ENCODE measurements around the gene NOL11.
"Not testable (repeated sequence)": the region's sequence is repeated elsewhere in the genome, so short reads cannot be mapped to it uniquely, and the experiment has no call there.

NOL11 gene

GRCh38 chr17:67711916-67712315, 5.8 kb upstream of the NOL11 start:
- no peak for DNase-seq (ENCODE audit: low read depth)

- DNase-seq (ENCODE audit: low read depth): no peak
Observed at GRCh38 chr17:67712375-67712774, 5.4 kb upstream of the NOL11 start.

- no peak for DNase-seq (ENCODE audit: low read depth)
Observed at GRCh38 chr17:67713169-67713568, 4.6 kb upstream of the NOL11 start.

GRCh38 chr17:67716405-67716798, 1.3 kb upstream of the NOL11 start:
- DNase-seq (ENCODE audit: low read depth): no peak

GRCh38 chr17:67717192-67717623, 528 bp upstream of the NOL11 start:
- DNase-seq (ENCODE audit: low read depth): no peak

GRCh38 chr17:67718325-67718941, 697 bp downstream of the NOL11 start:
- DNase-seq (ENCODE audit: low read depth): peak; percentile 44

GRCh38 chr17:67725373-67725791, 7.6 kb downstream of the NOL11 start:
- DNase-seq (ENCODE audit: low read depth): no peak

- DNase-seq (ENCODE audit: low read depth): no peak
Observed at GRCh38 chr17:67725807-67726206, 8.1 kb downstream of the NOL11 start.

GRCh38 chr17:67727152-67728039, 9.7 kb downstream of the NOL11 start:
- not testable (repeated sequence) for DNase-seq (ENCODE audit: low read depth)

- DNase-seq (ENCODE audit: low read depth): no peak
Observed at GRCh38 chr17:67729903-67730302, 12.2 kb downstream of the NOL11 start.

- DNase-seq (ENCODE audit: low read depth): no peak
Observed at GRCh38 chr17:67730731-67731130, 13.0 kb downstream of the NOL11 start.

GRCh38 chr17:67733449-67733848, 15.7 kb downstream of the NOL11 start:
- DNase-seq (ENCODE audit: low read depth): no peak

- DNase-seq (ENCODE audit: low read depth): no peak
Observed at GRCh38 chr17:67737145-67737544, 19.4 kb downstream of the NOL11 start.

- no peak for DNase-seq (ENCODE audit: low read depth)
Observed at GRCh38 chr17:67742025-67742424, 24.3 kb downstream of the NOL11 start.

- DNase-seq (ENCODE audit: low read depth): no peak
Observed at GRCh38 chr17:67746704-67747571, 29.2 kb downstream of the NOL11 start.

GRCh38 chr17:67747681-67748235, 30.0 kb downstream of the NOL11 start:
- DNase-seq (ENCODE audit: low read depth): no peak

GRCh38 chr17:67750067-67750466, 32.3 kb downstream of the NOL11 start:
- DNase-seq (ENCODE audit: low read depth): no peak

GRCh38 chr17:67751101-67752074, 33.7 kb downstream of the NOL11 start:
- no peak for DNase-seq (ENCODE audit: low read depth)

- DNase-seq (ENCODE audit: low read depth): not testable (repeated sequence)
Observed at GRCh38 chr17:67752160-67752559, 34.4 kb downstream of the NOL11 start.

GRCh38 chr17:67753026-67753425, 35.3 kb downstream of the NOL11 start:
- no peak for DNase-seq (ENCODE audit: low read depth)

- DNase-seq (ENCODE audit: low read depth): no peak
Observed at GRCh38 chr17:67754001-67754400, 36.3 kb downstream of the NOL11 start.
